HEK293 (cell line): ENCODE data around the gene HOXA6.

Source experiments
- GLI4 ChIP-seq: fragments of 450-650 bp; formaldehyde crosslinking; IDR thresholded peaks from 2 replicates; pipeline ENCODE4 v1.5.1; 2016; ENCODE audit warnings: missing biosample characterization, missing genetic modification characterization
- HIC1 ChIP-seq: fragments of 450-650 bp; formaldehyde crosslinking; IDR thresholded peaks from 2 replicates; pipeline ENCODE4 v1.5.1; 2016; ENCODE audit warnings: missing biosample characterization, missing genetic modification characterization
- HOXA7 ChIP-seq: sonication (generic); formaldehyde crosslinking; IDR thresholded peaks from 2 replicates; pipeline ENCODE4 v1.8.1; 2022; ENCODE audit warnings: missing genetic modification reagents, borderline replicate concordance
- MYNN ChIP-seq: fragments of 450-650 bp; formaldehyde crosslinking; IDR thresholded peaks from 2 replicates; pipeline ENCODE4 v1.5.1; 2016; ENCODE audit warnings: missing biosample characterization, missing genetic modification characterization, borderline replicate concordance
- RBAK ChIP-seq: fragments of 450-650 bp; formaldehyde crosslinking; IDR thresholded peaks from 2 replicates; pipeline ENCODE4 v1.5.1; 2016; ENCODE audit warnings: missing biosample characterization, missing genetic modification characterization
- SCRT1 ChIP-seq: fragments of 450-650 bp; formaldehyde crosslinking; IDR thresholded peaks from 2 replicates; pipeline ENCODE4 v1.5.1; 2016; ENCODE audit warnings: missing biosample characterization, missing genetic modification characterization, borderline replicate concordance
- SP7 ChIP-seq: fragments of 450-650 bp; formaldehyde crosslinking; IDR thresholded peaks from 2 replicates; pipeline ENCODE4 v1.5.1; 2016; ENCODE audit warnings: missing biosample characterization, missing genetic modification characterization
- ZBTB44 ChIP-seq: fragments of 450-650 bp; IDR thresholded peaks from 2 replicates; pipeline ENCODE4 v1.5.1; 2018; ENCODE audit warnings: missing biosample characterization, mild to moderate bottlenecking, missing genetic modification characterization
- ZNF211 ChIP-seq: fragments of 450-650 bp; formaldehyde crosslinking; IDR thresholded peaks from 2 replicates; pipeline ENCODE4 v1.5.1; 2016; ENCODE audit warnings: low read depth, missing biosample characterization, missing genetic modification characterization
- ZNF366 ChIP-seq: fragments of 450-650 bp; formaldehyde crosslinking; conservative IDR thresholded peaks from 2 replicates; pipeline ENCODE4 v1.5.1; 2016; ENCODE audit warnings: missing biosample characterization, missing genetic modification characterization
- ZNF394 ChIP-seq: fragments of 450-650 bp; formaldehyde crosslinking; IDR thresholded peaks from 2 replicates; pipeline ENCODE4 v1.5.1; 2016; ENCODE audit warnings: missing biosample characterization, missing genetic modification characterization, mild to moderate bottlenecking, moderate library complexity, borderline replicate concordance
- ZNF624 ChIP-seq: fragments of 450-650 bp; formaldehyde crosslinking; IDR thresholded peaks from 2 replicates; pipeline ENCODE4 v1.5.1; 2017; ENCODE audit warnings: missing biosample characterization, missing genetic modification characterization
- ZNF626 ChIP-seq: fragments of 450-650 bp; sonication (Bioruptor Pico); formaldehyde crosslinking; IDR thresholded peaks from 2 replicates; pipeline ENCODE4 v1.5.1; 2018; ENCODE audit warnings: missing biosample characterization, missing genetic modification characterization, inconsistent platforms
- ZSCAN16 ChIP-seq: fragments of 450-650 bp; formaldehyde crosslinking; IDR thresholded peaks from 2 replicates; pipeline ENCODE4 v1.5.1; 2016; ENCODE audit warnings: missing biosample characterization, missing genetic modification characterization
- TF ChIP-seq, protein P1 (sequence below): fragments of 450-650 bp; formaldehyde crosslinking; conservative IDR thresholded peaks from 2 replicates; pipeline ENCODE4 v1.5.1; 2016; ENCODE audit warnings: low read depth, missing biosample characterization, missing genetic modification characterization
- TF ChIP-seq, protein P2 (sequence below): fragments of 450-650 bp; formaldehyde crosslinking; IDR thresholded peaks from 2 replicates; pipeline ENCODE4 v1.5.1; 2016; ENCODE audit warnings: missing biosample characterization, missing genetic modification characterization
- TF ChIP-seq, protein P3 (sequence below): fragments of 450-650 bp; formaldehyde crosslinking; IDR thresholded peaks from 2 replicates; pipeline ENCODE4 v1.5.1; 2016; ENCODE audit warnings: missing biosample characterization, missing genetic modification characterization
- TF ChIP-seq, protein P4 (sequence below): IDR thresholded peaks from 2 replicates; pipeline ENCODE4 v1.6.1; 2011; ENCODE audit warnings: mild to moderate bottlenecking, low read depth, low read length, borderline replicate concordance
- TF ChIP-seq, protein P5 (sequence below): fragments of 450-650 bp; formaldehyde crosslinking; IDR thresholded peaks from 2 replicates; pipeline ENCODE4 v1.5.1; 2016; ENCODE audit warnings: missing biosample characterization, missing genetic modification characterization
- TF ChIP-seq, protein P6 (sequence below): fragments of 450-650 bp; formaldehyde crosslinking; IDR thresholded peaks from 2 replicates; pipeline ENCODE4 v1.5.1; 2016; ENCODE audit warnings: missing biosample characterization, missing genetic modification characterization, borderline replicate concordance

The HOXA6 gene

DNA sequence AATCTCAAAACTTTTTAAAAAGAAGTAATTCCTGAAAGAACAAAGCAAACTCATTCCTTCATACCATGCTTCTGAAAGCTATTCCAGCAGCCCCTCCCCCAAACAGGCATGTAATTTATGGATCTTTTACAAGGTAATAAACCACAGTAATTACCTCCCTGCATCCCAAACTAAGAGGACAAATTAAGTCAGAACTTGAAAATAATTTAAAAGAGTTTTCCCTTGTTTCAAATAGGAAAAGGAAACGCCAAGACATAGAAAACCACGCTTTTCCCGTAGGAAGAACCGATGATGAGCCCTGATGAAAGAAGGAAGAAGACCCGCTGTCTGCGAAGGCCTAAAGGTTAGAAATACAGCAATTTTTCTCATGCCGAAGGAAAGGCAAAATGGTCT lies 25.9 kb downstream of the HOXA6 start (continued):
- TF ChIP-seq, protein P1, sequence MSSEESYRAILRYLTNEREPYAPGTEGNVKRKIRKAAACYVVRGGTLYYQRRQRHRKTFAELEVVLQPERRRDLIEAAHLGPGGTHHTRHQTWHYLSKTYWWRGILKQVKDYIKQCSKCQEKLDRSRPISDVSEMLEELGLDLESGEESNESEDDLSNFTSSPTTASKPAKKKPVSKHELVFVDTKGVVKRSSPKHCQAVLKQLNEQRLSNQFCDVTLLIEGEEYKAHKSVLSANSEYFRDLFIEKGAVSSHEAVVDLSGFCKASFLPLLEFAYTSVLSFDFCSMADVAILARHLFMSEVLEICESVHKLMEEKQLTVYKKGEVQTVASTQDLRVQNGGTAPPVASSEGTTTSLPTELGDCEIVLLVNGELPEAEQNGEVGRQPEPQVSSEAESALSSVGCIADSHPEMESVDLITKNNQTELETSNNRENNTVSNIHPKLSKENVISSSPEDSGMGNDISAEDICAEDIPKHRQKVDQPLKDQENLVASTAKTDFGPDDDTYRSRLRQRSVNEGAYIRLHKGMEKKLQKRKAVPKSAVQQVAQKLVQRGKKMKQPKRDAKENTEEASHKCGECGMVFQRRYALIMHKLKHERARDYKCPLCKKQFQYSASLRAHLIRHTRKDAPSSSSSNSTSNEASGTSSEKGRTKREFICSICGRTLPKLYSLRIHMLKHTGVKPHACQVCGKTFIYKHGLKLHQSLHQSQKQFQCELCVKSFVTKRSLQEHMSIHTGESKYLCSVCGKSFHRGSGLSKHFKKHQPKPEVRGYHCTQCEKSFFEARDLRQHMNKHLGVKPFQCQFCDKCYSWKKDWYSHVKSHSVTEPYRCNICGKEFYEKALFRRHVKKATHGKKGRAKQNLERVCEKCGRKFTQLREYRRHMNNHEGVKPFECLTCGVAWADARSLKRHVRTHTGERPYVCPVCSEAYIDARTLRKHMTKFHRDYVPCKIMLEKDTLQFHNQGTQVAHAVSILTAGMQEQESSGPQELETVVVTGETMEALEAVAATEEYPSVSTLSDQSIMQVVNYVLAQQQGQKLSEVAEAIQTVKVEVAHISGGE (tag by site-specific recombination): no peak
- TF ChIP-seq ZNF211 (no peak), SP7 (tag by site-specific recombination) (peak; percentile 66), MYNN (no peak), HIC1 (tag by site-specific recombination) (no peak), ZNF366 (tag by site-specific recombination) (peak; percentile 81), RBAK (no peak), GLI4 (tag by site-specific recombination) (no peak), ZNF624 (tag by site-specific recombination) (no peak), ZSCAN16 (tag by site-specific recombination) (no peak), SCRT1 (tag by site-specific recombination) (no peak), ZBTB44 (peak; percentile 69; the same call in 1 of the 2 replicates), ZNF394 (tag by site-specific recombination) (no peak), ZNF626 (no peak), HOXA7 (CRISPR knock-in tag) (no peak)
- TF ChIP-seq, protein P2, sequence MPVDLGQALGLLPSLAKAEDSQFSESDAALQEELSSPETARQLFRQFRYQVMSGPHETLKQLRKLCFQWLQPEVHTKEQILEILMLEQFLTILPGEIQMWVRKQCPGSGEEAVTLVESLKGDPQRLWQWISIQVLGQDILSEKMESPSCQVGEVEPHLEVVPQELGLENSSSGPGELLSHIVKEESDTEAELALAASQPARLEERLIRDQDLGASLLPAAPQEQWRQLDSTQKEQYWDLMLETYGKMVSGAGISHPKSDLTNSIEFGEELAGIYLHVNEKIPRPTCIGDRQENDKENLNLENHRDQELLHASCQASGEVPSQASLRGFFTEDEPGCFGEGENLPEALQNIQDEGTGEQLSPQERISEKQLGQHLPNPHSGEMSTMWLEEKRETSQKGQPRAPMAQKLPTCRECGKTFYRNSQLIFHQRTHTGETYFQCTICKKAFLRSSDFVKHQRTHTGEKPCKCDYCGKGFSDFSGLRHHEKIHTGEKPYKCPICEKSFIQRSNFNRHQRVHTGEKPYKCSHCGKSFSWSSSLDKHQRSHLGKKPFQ: no peak
- TF ChIP-seq, protein P3, sequence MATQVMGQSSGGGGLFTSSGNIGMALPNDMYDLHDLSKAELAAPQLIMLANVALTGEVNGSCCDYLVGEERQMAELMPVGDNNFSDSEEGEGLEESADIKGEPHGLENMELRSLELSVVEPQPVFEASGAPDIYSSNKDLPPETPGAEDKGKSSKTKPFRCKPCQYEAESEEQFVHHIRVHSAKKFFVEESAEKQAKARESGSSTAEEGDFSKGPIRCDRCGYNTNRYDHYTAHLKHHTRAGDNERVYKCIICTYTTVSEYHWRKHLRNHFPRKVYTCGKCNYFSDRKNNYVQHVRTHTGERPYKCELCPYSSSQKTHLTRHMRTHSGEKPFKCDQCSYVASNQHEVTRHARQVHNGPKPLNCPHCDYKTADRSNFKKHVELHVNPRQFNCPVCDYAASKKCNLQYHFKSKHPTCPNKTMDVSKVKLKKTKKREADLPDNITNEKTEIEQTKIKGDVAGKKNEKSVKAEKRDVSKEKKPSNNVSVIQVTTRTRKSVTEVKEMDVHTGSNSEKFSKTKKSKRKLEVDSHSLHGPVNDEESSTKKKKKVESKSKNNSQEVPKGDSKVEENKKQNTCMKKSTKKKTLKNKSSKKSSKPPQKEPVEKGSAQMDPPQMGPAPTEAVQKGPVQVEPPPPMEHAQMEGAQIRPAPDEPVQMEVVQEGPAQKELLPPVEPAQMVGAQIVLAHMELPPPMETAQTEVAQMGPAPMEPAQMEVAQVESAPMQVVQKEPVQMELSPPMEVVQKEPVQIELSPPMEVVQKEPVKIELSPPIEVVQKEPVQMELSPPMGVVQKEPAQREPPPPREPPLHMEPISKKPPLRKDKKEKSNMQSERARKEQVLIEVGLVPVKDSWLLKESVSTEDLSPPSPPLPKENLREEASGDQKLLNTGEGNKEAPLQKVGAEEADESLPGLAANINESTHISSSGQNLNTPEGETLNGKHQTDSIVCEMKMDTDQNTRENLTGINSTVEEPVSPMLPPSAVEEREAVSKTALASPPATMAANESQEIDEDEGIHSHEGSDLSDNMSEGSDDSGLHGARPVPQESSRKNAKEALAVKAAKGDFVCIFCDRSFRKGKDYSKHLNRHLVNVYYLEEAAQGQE (tag by site-specific recombination): no peak
- TF ChIP-seq, protein P4, sequence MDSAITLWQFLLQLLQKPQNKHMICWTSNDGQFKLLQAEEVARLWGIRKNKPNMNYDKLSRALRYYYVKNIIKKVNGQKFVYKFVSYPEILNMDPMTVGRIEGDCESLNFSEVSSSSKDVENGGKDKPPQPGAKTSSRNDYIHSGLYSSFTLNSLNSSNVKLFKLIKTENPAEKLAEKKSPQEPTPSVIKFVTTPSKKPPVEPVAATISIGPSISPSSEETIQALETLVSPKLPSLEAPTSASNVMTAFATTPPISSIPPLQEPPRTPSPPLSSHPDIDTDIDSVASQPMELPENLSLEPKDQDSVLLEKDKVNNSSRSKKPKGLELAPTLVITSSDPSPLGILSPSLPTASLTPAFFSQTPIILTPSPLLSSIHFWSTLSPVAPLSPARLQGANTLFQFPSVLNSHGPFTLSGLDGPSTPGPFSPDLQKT: no peak
- TF ChIP-seq, protein P5, sequence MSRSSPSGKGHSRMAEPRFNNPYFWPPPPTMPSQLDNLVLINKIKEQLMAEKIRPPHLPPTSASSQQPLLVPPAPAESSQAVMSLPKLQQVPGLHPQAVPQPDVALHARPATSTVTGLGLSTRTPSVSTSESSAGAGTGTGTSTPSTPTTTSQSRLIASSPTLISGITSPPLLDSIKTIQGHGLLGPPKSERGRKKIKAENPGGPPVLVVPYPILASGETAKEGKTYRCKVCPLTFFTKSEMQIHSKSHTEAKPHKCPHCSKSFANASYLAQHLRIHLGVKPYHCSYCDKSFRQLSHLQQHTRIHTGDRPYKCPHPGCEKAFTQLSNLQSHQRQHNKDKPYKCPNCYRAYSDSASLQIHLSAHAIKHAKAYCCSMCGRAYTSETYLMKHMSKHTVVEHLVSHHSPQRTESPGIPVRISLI (tag by site-specific recombination): no peak
- TF ChIP-seq, protein P6, sequence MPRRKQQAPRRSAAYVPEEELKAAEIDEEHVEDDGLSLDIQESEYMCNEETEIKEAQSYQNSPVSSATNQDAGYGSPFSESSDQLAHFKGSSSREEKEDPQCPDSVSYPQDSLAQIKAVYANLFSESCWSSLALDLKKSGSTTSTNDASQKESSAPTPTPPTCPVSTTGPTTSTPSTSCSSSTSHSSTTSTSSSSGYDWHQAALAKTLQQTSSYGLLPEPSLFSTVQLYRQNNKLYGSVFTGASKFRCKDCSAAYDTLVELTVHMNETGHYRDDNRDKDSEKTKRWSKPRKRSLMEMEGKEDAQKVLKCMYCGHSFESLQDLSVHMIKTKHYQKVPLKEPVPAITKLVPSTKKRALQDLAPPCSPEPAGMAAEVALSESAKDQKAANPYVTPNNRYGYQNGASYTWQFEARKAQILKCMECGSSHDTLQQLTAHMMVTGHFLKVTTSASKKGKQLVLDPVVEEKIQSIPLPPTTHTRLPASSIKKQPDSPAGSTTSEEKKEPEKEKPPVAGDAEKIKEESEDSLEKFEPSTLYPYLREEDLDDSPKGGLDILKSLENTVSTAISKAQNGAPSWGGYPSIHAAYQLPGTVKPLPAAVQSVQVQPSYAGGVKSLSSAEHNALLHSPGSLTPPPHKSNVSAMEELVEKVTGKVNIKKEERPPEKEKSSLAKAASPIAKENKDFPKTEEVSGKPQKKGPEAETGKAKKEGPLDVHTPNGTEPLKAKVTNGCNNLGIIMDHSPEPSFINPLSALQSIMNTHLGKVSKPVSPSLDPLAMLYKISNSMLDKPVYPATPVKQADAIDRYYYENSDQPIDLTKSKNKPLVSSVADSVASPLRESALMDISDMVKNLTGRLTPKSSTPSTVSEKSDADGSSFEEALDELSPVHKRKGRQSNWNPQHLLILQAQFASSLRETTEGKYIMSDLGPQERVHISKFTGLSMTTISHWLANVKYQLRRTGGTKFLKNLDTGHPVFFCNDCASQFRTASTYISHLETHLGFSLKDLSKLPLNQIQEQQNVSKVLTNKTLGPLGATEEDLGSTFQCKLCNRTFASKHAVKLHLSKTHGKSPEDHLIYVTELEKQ (tag by site-specific recombination): no peak
